HEK293T (cell line): ENCODE data around the gene SFT2D3.
A peak's percentile ranks its signal among the peaks of the same experiment; 100 is the strongest.

ENCODE experiments used
- CTCF ChIA-PET: fragments of 350-600 bp; formaldehyde crosslinking; extraction: SDS; loops from one replicate; lab custom pipeline; 2021; ENCODE audit warnings: antibody characterized with exemption, inconsistent platforms; lab: Yijun Ruan, JAX
- POLR2A ChIA-PET: fragments of 350-600 bp; formaldehyde crosslinking; extraction: SDS; loops from one replicate; lab custom pipeline; 2020; ENCODE audit warnings: antibody characterized with exemption, inconsistent platforms; lab: Yijun Ruan, JAX
- DNase-seq: peaks from one replicate; pipeline ENCODE4 v3.0.0; 2012; ENCODE audit warnings: mixed read lengths; ENCODE audit errors: extremely low spot score
- ARNT ChIP-seq: fragments of 450-650 bp; IDR thresholded peaks from 2 replicates; pipeline ENCODE4 v1.6.1; 2017; ENCODE audit warnings: mild to moderate bottlenecking
- CTBP1 ChIP-seq: fragments of 450-650 bp; IDR thresholded peaks from 2 replicates; pipeline ENCODE4 v1.6.1; 2016; ENCODE audit warnings: borderline replicate concordance
- FOXA1 ChIP-seq: fragments of 450-650 bp; IDR thresholded peaks from 2 replicates; pipeline ENCODE4 v1.6.1; 2016; ENCODE audit warnings: mild to moderate bottlenecking
- FOXK2 ChIP-seq: fragments of 450-650 bp; IDR thresholded peaks from 2 replicates; pipeline ENCODE4 v1.6.1; 2016; ENCODE audit warnings: mild to moderate bottlenecking
- FOXM1 ChIP-seq: fragments of 450-650 bp; IDR thresholded peaks from 2 replicates; pipeline ENCODE4 v1.6.1; 2017; ENCODE audit warnings: mild to moderate bottlenecking, borderline replicate concordance
- HDGF ChIP-seq: fragments of 450-650 bp; IDR thresholded peaks from 2 replicates; pipeline ENCODE4 v1.6.1; 2017; ENCODE audit warnings: antibody characterized with exemption, borderline replicate concordance
- L3MBTL2 ChIP-seq: fragments of 450-650 bp; conservative IDR thresholded peaks from 2 replicates; pipeline ENCODE4 v1.6.1; 2016; ENCODE audit warnings: mild to moderate bottlenecking
- LEF1 ChIP-seq: fragments of 450-650 bp; IDR thresholded peaks from 2 replicates; pipeline ENCODE4 v1.6.1; 2017; ENCODE audit warnings: mild to moderate bottlenecking, borderline replicate concordance
- NFRKB ChIP-seq: fragments of 450-650 bp; IDR thresholded peaks from 2 replicates; pipeline ENCODE4 v1.6.1; 2016; ENCODE audit warnings: mild to moderate bottlenecking, moderate library complexity
- SP1 ChIP-seq: fragments of 450-650 bp; IDR thresholded peaks from 2 replicates; pipeline ENCODE4 v1.6.1; 2017
- SUZ12 ChIP-seq: fragments of 450-650 bp; IDR thresholded peaks from 2 replicates; pipeline ENCODE4 v1.6.1; 2016; ENCODE audit warnings: mild to moderate bottlenecking
- TARDBP ChIP-seq: fragments of 450-650 bp; IDR thresholded peaks from 2 replicates; pipeline ENCODE4 v1.6.1; 2016
- ZNF384 ChIP-seq: fragments of 450-650 bp; IDR thresholded peaks from 2 replicates; pipeline ENCODE4 v1.6.1; 2016
- TF ChIP-seq, protein P1 (sequence below): fragments of 450-650 bp; IDR thresholded peaks from 2 replicates; pipeline ENCODE4 v1.6.1; 2016

Gene SFT2D3

DNA sequence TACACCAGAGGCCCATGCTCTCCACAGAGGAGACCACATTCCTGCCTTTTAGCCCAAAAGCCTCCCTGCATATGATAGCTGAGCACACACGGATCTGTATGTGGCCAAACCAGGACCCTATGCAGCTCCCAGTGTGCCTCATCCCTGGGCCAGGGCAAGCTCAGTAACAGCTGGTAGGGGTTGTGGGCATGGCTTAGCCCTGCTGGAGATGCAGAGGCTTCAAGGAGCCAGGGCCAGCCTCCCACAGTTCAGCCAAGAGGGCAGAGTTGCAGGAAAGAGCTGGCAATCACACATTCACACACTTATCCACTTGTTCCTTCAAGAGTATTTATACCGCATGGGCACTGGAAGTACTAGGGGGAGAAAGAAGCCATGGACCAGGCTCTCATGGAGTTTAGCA is 24.4 kb upstream of the SFT2D3 start:
- CTCF ChIA-PET: interaction anchor here (0.8 kb wide), 1 partner anchor 27 kb away, joined by 4 read pairs; no protein-coding TSS in a partner anchor
- POLR2A ChIA-PET: no interaction called here
- DNase-seq: no peak
- TF ChIP-seq SUZ12 (no peak), FOXM1 (no peak), FOXA1 (no peak), NFRKB (no peak)

- ChIA-PET CTCF (no interaction called here), POLR2A (no interaction called here)
- TF ChIP-seq HDGF: no peak
- DNase-seq: no peak
Observed at GRCh38 chr2:127678531-127678930, 22.8 kb upstream of the SFT2D3 start.

- CTCF ChIA-PET: no interaction called here
- DNase-seq: no peak
- POLR2A ChIA-PET: interaction anchor here (1.7 kb wide), 1 partner anchor 152 kb away, joined by 5 read pairs; the partner anchor contains the start of gene IWS1
- TF ChIP-seq FOXK2 (no peak), SP1 (no peak), FOXM1 (no peak), TARDBP (no peak), LEF1 (no peak)
Observed at GRCh38 chr2:127678991-127679390, 22.3 kb upstream of the SFT2D3 start.

DNA sequence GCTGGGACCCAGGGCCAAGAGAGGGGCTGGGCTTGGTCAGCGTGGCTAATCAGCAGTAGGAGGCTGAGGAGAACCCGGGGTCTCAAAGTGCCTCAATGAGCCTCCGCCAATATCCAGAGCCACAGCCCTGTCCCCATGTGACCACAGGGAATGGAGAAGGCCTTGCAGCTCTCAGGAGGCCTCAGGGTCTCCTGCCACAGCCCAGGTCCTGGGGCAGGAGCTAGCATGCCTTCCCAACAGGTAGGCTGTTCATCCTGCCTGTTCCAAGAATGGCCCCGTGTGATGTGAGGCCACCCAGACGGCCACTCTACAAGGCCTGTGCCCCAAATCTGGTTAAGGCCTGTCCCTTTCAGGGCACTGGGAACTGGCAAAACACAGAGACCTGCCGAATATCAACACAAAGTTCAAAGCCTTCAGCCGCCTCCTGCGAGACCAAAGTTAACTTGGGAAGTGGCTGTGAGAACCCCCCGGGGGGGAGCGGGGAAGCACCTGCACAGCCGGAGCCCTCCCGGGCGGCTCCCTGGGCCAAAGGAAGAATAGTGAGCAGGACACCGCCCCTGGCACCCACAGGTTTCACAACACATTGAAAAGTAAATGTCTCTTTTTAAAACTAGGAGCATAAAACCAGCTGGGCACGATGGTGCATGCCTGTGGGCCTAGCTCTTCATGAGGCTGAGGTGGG is 21.5 kb upstream of the SFT2D3 start:
- TF ChIP-seq FOXM1 (no peak), CTBP1 (no peak), FOXK2 (no peak), ARNT (no peak), NFRKB (no peak), FOXA1 (no peak), L3MBTL2 (no peak), SUZ12 (no peak), SP1 (no peak), ZNF384 (no peak), TARDBP (no peak)
- TF ChIP-seq, protein P1, sequence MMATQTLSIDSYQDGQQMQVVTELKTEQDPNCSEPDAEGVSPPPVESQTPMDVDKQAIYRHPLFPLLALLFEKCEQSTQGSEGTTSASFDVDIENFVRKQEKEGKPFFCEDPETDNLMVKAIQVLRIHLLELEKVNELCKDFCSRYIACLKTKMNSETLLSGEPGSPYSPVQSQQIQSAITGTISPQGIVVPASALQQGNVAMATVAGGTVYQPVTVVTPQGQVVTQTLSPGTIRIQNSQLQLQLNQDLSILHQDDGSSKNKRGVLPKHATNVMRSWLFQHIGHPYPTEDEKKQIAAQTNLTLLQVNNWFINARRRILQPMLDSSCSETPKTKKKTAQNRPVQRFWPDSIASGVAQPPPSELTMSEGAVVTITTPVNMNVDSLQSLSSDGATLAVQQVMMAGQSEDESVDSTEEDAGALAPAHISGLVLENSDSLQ: no peak
- POLR2A ChIA-PET: interaction anchor here (1.7 kb wide), 1 partner anchor 153 kb away, joined by 5 read pairs; the partner anchor contains the start of gene IWS1
- DNase-seq: no peak
- CTCF ChIA-PET: no interaction called here

GRCh38 chr2:127680706-127681287 is 20.5 kb upstream of the SFT2D3 start:
- no peak for TF ChIP-seq SP1
- TF ChIP-seq, protein P1: no peak
- no peak for TF ChIP-seq FOXK2
- no peak for TF ChIP-seq TARDBP
- TF ChIP-seq FOXM1: no peak
- POLR2A ChIA-PET: interaction anchor here (1.7 kb wide), 1 partner anchor 154 kb away, joined by 5 read pairs; the partner anchor contains the start of gene IWS1
- CTCF ChIA-PET: no interaction called here
- no peak for DNase-seq

DNA sequence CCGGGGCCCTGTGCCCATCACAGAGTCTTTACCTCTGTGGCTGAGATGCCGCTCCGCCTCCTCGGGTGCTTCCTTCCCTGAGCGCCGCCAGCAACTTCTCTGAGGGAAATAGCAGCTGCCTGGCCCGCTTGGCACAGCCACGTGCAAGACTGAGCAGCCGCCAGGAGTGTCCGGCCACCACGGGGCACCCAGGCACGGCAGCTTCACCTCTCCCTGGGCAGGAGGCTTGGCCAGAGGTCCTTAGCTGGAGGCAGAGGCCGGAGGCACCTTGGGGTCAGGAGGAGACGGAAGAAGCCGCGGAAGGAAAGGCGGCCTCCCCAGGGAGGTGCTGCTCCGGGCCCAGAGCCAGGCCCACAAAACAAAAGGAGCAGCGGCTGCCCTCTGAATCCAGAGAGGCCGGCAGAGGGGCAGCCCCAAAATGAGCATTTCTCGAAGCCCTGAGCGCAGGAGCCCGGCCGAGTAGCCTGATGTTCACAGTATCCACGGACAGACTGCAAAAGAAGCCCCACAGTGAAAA is 20.0 kb upstream of the SFT2D3 start:
- ChIA-PET POLR2A (no interaction called here), CTCF (no interaction called here)
- TF ChIP-seq SUZ12 (no peak), ARNT (no peak), SP1 (no peak), FOXA1 (no peak), FOXM1 (no peak), L3MBTL2 (no peak), HDGF (no peak)
- DNase-seq: no peak

- POLR2A ChIA-PET: interaction anchor here (1.7 kb wide), 1 partner anchor 19 kb away, joined by 5 read pairs; the partner anchor contains the start of gene SFT2D3
- CTCF ChIA-PET: no interaction called here
- no peak for DNase-seq
- TF ChIP-seq ZNF384 (peak; percentile 20; the same call in 1 of the 2 replicates), CTBP1 (no peak), L3MBTL2 (no peak), FOXA1 (no peak)
Observed at GRCh38 chr2:127681976-127682857, 19.1 kb upstream of the SFT2D3 start.
